K562 (cell line): ENCODE results near the gene COPS6. TPM values are rescaled to one million over a fixed set of nuclear protein-coding genes. Genes with fewer than 3 reads are reported as not detected.

Experiments
- ARID3A ChIP-seq: IDR thresholded peaks from 2 replicates; pipeline ENCODE4 v1.6.1; 2012; ENCODE audit warnings: low read depth, low read length, improper control_type of control experiment, borderline replicate concordance
- CBFA2T2 ChIP-seq: fragments of 450-650 bp; conservative IDR thresholded peaks from 2 replicates; pipeline ENCODE4 v1.6.1; 2017; ENCODE audit warnings: mild to moderate bottlenecking
- ETS2 ChIP-seq: IDR thresholded peaks from 2 replicates; pipeline ENCODE4 v1.6.1; 2016; ENCODE audit warnings: borderline replicate concordance, missing genetic modification characterization, mild to moderate bottlenecking, moderate library complexity, missing compliant biosample characterization; ENCODE audit not compliant: poor library complexity, severe bottlenecking
- NCOA1 ChIP-seq: fragments of 450-650 bp; IDR thresholded peaks from 2 replicates; pipeline ENCODE4 v1.6.1; 2016; ENCODE audit warnings: low read depth
- PATZ1 ChIP-seq: fragments of 250-450 bp; sonication (Bioruptor Pico); IDR thresholded peaks from 2 replicates; pipeline ENCODE4 v1.5.0; 2020; ENCODE audit warnings: mild to moderate bottlenecking, borderline replicate concordance
- SAFB2 ChIP-seq: fragments of 200-400 bp; formaldehyde crosslinking; IDR thresholded peaks from 2 replicates; pipeline ENCODE4 v1.6.1; 2018; ENCODE audit warnings: borderline replicate concordance, low read length, low read depth, moderate library complexity; ENCODE audit not compliant: severe bottlenecking
- SNAPC5 ChIP-seq: fragments of 250-450 bp; sonication (Bioruptor Pico); IDR thresholded peaks from 2 replicates; pipeline ENCODE4 v1.8.0; 2021; ENCODE audit warnings: moderate library complexity, mild to moderate bottlenecking, inconsistent platforms
- SRSF1 ChIP-seq: fragments of 200-400 bp; formaldehyde crosslinking; IDR thresholded peaks from 2 replicates; pipeline ENCODE4 v1.6.1; 2017; ENCODE audit warnings: mild to moderate bottlenecking, low read depth, low read length, moderate library complexity
- TFAM ChIP-seq: fragments of 250-450 bp; sonication (Bioruptor Pico); conservative IDR thresholded peaks from 2 replicates; pipeline ENCODE4 v1.5.0; 2021; ENCODE audit warnings: mild to moderate bottlenecking, moderate library complexity
- THRAP3 ChIP-seq: fragments of 450-650 bp; IDR thresholded peaks from 2 replicates; pipeline ENCODE4 v1.6.1; 2016; ENCODE audit warnings: mild to moderate bottlenecking, inconsistent platforms, borderline replicate concordance
- TSHZ1 ChIP-seq: fragments of 250-450 bp; sonication (Bioruptor Pico); IDR thresholded peaks from 2 replicates; pipeline ENCODE4 v1.4.0; 2020; ENCODE audit warnings: mild to moderate bottlenecking, moderate library complexity
- U2AF2 ChIP-seq: fragments of 200-400 bp; formaldehyde crosslinking; optimal IDR thresholded peaks from 2 replicates; pipeline ENCODE3; 2017; ENCODE audit warnings: low read depth, mild to moderate bottlenecking, low read length
- ZBTB8A ChIP-seq: fragments of 450-650 bp; IDR thresholded peaks from 2 replicates; pipeline ENCODE4 v1.6.1; 2018; ENCODE audit warnings: mild to moderate bottlenecking, moderate library complexity; ENCODE audit not compliant: partially characterized antibody
- ZNF121 ChIP-seq: sonication (generic); formaldehyde crosslinking; conservative IDR thresholded peaks from 2 replicates; pipeline ENCODE4 v1.8.0; 2022; ENCODE audit warnings: missing genetic modification reagents
- ZNF197 ChIP-seq: fragments of 200-800 bp; sonication (Bioruptor generic); IDR thresholded peaks from 2 replicates; pipeline ENCODE4 v1.6.1; 2016; ENCODE audit warnings: low read depth, missing genetic modification characterization, missing compliant biosample characterization
- ZNF263 ChIP-seq: sonication (generic); formaldehyde crosslinking; IDR thresholded peaks from 2 replicates; pipeline ENCODE4 v1.8.0; 2022; ENCODE audit warnings: mild to moderate bottlenecking, missing genetic modification reagents, borderline replicate concordance
- ZNF551 ChIP-seq: fragments of 250-450 bp; sonication (Bioruptor Pico); IDR thresholded peaks from 2 replicates; pipeline ENCODE4 v1.5.0; 2021; ENCODE audit warnings: mild to moderate bottlenecking, moderate library complexity
- ZNF57 ChIP-seq: fragments of 450-650 bp; formaldehyde crosslinking; IDR thresholded peaks from 2 replicates; pipeline ENCODE4 v1.4.0; 2020; ENCODE audit warnings: mild to moderate bottlenecking, moderate library complexity
- ZNF696 ChIP-seq: fragments of 250-450 bp; sonication (Bioruptor Pico); conservative IDR thresholded peaks from 2 replicates; pipeline ENCODE4 v1.4.0; 2020; ENCODE audit warnings: mild to moderate bottlenecking, moderate library complexity
- ZNF830 ChIP-seq: fragments of 250-450 bp; sonication (Bioruptor Pico); IDR thresholded peaks from 2 replicates; pipeline ENCODE4 v1.5.0; 2021; ENCODE audit warnings: mild to moderate bottlenecking
- polyA plus RNA-seq, 8 experiments: library from polyadenylated mRNA; depleted of rRNA in 4 of 8; stranded (reverse) in 5 of 8; unstranded in 3 of 8; fragments of >200 nt; fragmentation: Nextera tagmentation in 2 of 8; fragmentation: Illumina TruSeq in 1 of 8; extraction: Ambion mirVana in 2 of 8; extraction: Trizol in 1 of 8; gene quantifications; 2 replicates each; pipeline versions ENCODE4 v1.2.1 to v1.2.3, GENCODE V29; 2011 to 2014; ENCODE audit warnings: inconsistent platforms in 1 of 8, missing spikeins in 1 of 8
- total RNA-seq, 7 experiments: library from RNA; depleted of rRNA in 6 of 7; stranded (reverse); fragments of >200 nt in 6 of 7; fragmentation: Illumina TruSeq in 2 of 7; extraction: Trizol in 2 of 7; gene quantifications; 2 replicates each; pipeline versions ENCODE4 v1.2.1 to v1.2.3, GENCODE V29; 2011 to 2021; ENCODE audit warnings: low replicate concordance in 1 of 7

The COPS6 gene
- total and polyA plus RNA-seq, 9 of the 15 experiments (the other 6 are each of a cell fraction or from before 2014, with no cell fraction given): 63.0 to 331 (median 168) TPM

GRCh38 chr7:100119072-100119969, 30.6 kb downstream of the COPS6 start, which contains the start of the genes CNPY4 and TAF6 (continued):
- TF ChIP-seq ARID3A: no peak
- 0 out of 2 replicates have a peak, but pooled peaks have one; percentile 72 for TF ChIP-seq ZNF57 (CRISPR knock-in tag)
- TF ChIP-seq ZNF263 (CRISPR knock-in tag): no peak
- TF ChIP-seq NCOA1: no peak; the same call in 1 of the 2 replicates
- no peak for TF ChIP-seq ZNF197
- TF ChIP-seq CBFA2T2: no peak
- TF ChIP-seq SNAPC5: no peak
- no peak; the same call in 1 of the 2 replicates for TF ChIP-seq THRAP3
- no peak for TF ChIP-seq ZNF551 (CRISPR knock-in tag)
- no peak for TF ChIP-seq ZNF696
- TF ChIP-seq ETS2 (tag): no peak
- no peak for TF ChIP-seq SRSF1
- TF ChIP-seq TFAM: no peak
- no peak for TF ChIP-seq SAFB2
- no peak for TF ChIP-seq U2AF2
- 0 out of 2 replicates have a peak, but pooled peaks have one; percentile 46 for TF ChIP-seq PATZ1 (CRISPR knock-in tag)
- TF ChIP-seq ZBTB8A: no peak
- 0 out of 2 replicates have a peak, but pooled peaks have one; percentile 46 for TF ChIP-seq ZNF830
- TF ChIP-seq TSHZ1 (CRISPR knock-in tag): no peak
- no peak for TF ChIP-seq ZNF121 (CRISPR knock-in tag)
